IMR-90 (cell line): ENCODE data around the gene GCNT3. TPM values are rescaled to one million over a fixed set of nuclear protein-coding genes. Genes with fewer than 3 reads are reported as not detected.
A peak's percentile ranks its signal among the peaks of the same experiment; 100 is the strongest.

Source experiments
- ATAC-seq: fragments of 200-7000 bp; cut with Tn5 transposase; 2 replicates; pipeline ENCODE4 v1.9.1; 2020; ENCODE audit warnings: low read depth, mild to moderate bottlenecking, moderate library complexity
- BruUV-seq: library from RNA; stranded (reverse); fragments of 400-500 nt; replicated peaks from 2 replicates; lab custom pipeline; 2021; lab: Mats Ljungman, UMichigan
- CTCF ChIA-PET: fragments of 300-600 bp; formaldehyde crosslinking; extraction: SDS; loops from one replicate; lab custom pipeline; 2021; ENCODE audit warnings: antibody characterized with exemption; lab: Yijun Ruan, JAX
- POLR2A ChIA-PET: fragments of 300-600 bp; sonication (Branson Sonifier 250); formaldehyde crosslinking; loops from one replicate; lab custom pipeline; 2022; ENCODE audit warnings: antibody characterized with exemption; ENCODE audit not compliant: unreplicated experiment; lab: Charles Lee
- DNase-seq: peaks from one replicate; pipeline ENCODE4 v3.0.0; 2013
- H2AFZ ChIP-seq: replicated peaks from 2 replicates; pipeline ENCODE3; 2013; ENCODE audit warnings: low read length, mild to moderate bottlenecking; ENCODE audit not compliant: poor library complexity
- H2AK5ac ChIP-seq: 2 replicates; pipeline ENCODE4 v1.6.1; 2013; ENCODE audit warnings: low read depth, low read length, inconsistent platforms
- H2AK9ac ChIP-seq: replicated peaks from 2 replicates; pipeline ENCODE3; 2013; ENCODE audit warnings: mild to moderate bottlenecking, low read depth, low read length, moderate library complexity; ENCODE audit not compliant: poor library complexity
- H2BK120ac ChIP-seq: 2 replicates; pipeline ENCODE4 v1.6.1; 2013; ENCODE audit warnings: low read depth, low read length, inconsistent platforms
- H2BK15ac ChIP-seq: 3 replicates; pipeline ENCODE4 v1.6.1; 2013; ENCODE audit warnings: low read depth, low read length, inconsistent platforms
- H2BK20ac ChIP-seq: 2 replicates; pipeline ENCODE4 v1.6.1; 2013; ENCODE audit warnings: low read depth, mild to moderate bottlenecking, inconsistent platforms, low read length, moderate library complexity
- H2BK5ac ChIP-seq: 2 replicates; pipeline ENCODE4 v1.6.1; 2013; ENCODE audit warnings: mild to moderate bottlenecking, low read depth, low read length, inconsistent platforms; ENCODE audit not compliant: poor library complexity, severe bottlenecking
- H3K14ac ChIP-seq: replicated peaks from 2 replicates; pipeline ENCODE4 v1.6.1; 2013; ENCODE audit warnings: low read depth, low read length, inconsistent platforms
- H3K18ac ChIP-seq: 2 replicates; pipeline ENCODE4 v1.6.1; 2013; ENCODE audit warnings: low read depth, low read length, control low read depth
- H3K23ac ChIP-seq: 2 replicates; pipeline ENCODE4 v1.6.1; 2013; ENCODE audit warnings: low read depth, low read length, inconsistent platforms
- H3K27ac ChIP-seq: 2 replicates; pipeline ENCODE4 v1.5.1; 2013; ENCODE audit warnings: mild to moderate bottlenecking, control low read depth, low read length; ENCODE audit not compliant: insufficient read depth
- H3K27me3 ChIP-seq: 2 replicates; pipeline ENCODE4 v1.6.1; 2013; ENCODE audit warnings: low read length; ENCODE audit not compliant: control insufficient read depth, insufficient read depth
- H3K36me3 ChIP-seq: 2 replicates; pipeline ENCODE4 v1.6.1; 2013; ENCODE audit warnings: low read length, mixed read lengths; ENCODE audit not compliant: control insufficient read depth, insufficient read depth
- H3K4ac ChIP-seq: 2 replicates; pipeline ENCODE4 v1.6.1; 2013; ENCODE audit warnings: low read depth, low read length, inconsistent platforms
- H3K4me1 ChIP-seq: 2 replicates; pipeline ENCODE4 v1.6.1; 2013; ENCODE audit warnings: low read length, mixed read lengths; ENCODE audit not compliant: control insufficient read depth, insufficient read depth
- H3K4me2 ChIP-seq: 2 replicates; pipeline ENCODE4 v1.6.1; 2013; ENCODE audit warnings: low read depth, mild to moderate bottlenecking, control low read depth, low read length, moderate library complexity
- H3K4me3 ChIP-seq: 2 replicates; pipeline ENCODE4 v1.5.1; 2013; ENCODE audit warnings: low read depth, mild to moderate bottlenecking, control low read depth, low read length, moderate library complexity; ENCODE audit not compliant: insufficient read depth
- H3K56ac ChIP-seq: 2 replicates; pipeline ENCODE4 v1.6.1; 2013; ENCODE audit warnings: low read length, inconsistent platforms; ENCODE audit not compliant: insufficient read depth; ENCODE audit errors: extremely low read depth
- H3K79me1 ChIP-seq, 2 experiments: 2 replicates each; pipeline ENCODE4 v1.6.1; 2013; ENCODE audit warnings: low read length in 2 of 2, inconsistent platforms in 1 of 2, low read depth in 1 of 2
- H3K9ac ChIP-seq: 2 replicates; pipeline ENCODE4 v1.6.1; 2013; ENCODE audit warnings: low read depth, low read length, control low read depth
- H3K9me1 ChIP-seq: 2 replicates; pipeline ENCODE4 v1.6.1; 2013; ENCODE audit warnings: low read length, inconsistent platforms; ENCODE audit not compliant: insufficient read depth
- H3K9me3 ChIP-seq: 2 replicates; pipeline ENCODE4 v1.6.1; 2013; ENCODE audit warnings: low read length; ENCODE audit not compliant: control insufficient read depth, insufficient read depth
- H4K20me1 ChIP-seq: 2 replicates; pipeline ENCODE4 v1.6.1; 2013; ENCODE audit warnings: low read length, inconsistent platforms; ENCODE audit not compliant: insufficient read depth
- H4K5ac ChIP-seq: 2 replicates; pipeline ENCODE4 v1.6.1; 2013; ENCODE audit warnings: mild to moderate bottlenecking, low read depth, low read length, control low read depth
- H4K8ac ChIP-seq, 2 experiments: 2 replicates each; pipeline ENCODE4 v1.6.1; 2013; ENCODE audit warnings: low read depth in 2 of 2, low read length in 2 of 2, control low read depth in 1 of 2, inconsistent platforms in 1 of 2
- H4K91ac ChIP-seq: 2 replicates; pipeline ENCODE4 v1.6.1; 2013; ENCODE audit warnings: low read depth, low read length, inconsistent platforms; ENCODE audit not compliant: insufficient read depth
- MAFK ChIP-seq: IDR thresholded peaks from 2 replicates; pipeline ENCODE4 v1.6.1; 2012; ENCODE audit warnings: low read depth, low read length, improper control_type of control experiment
- RCOR1 ChIP-seq: IDR thresholded peaks from 2 replicates; pipeline ENCODE4 v1.6.1; 2012; ENCODE audit warnings: mild to moderate bottlenecking, low read length, improper control_type of control experiment; ENCODE audit not compliant: insufficient replicate concordance
- whole genome bisulfite sequencing, 2 experiments: methylation state at CpG; one replicate each; pipeline versions ENCODE4 v1.1.5 to v1.1.7; 2013; ENCODE audit warnings: missing lambda C conversion rate in 2 of 2; ENCODE audit not compliant: insufficient read length in 1 of 2; ENCODE audit errors: extremely low coverage in 2 of 2; 5-methylcytosine and 5-hydroxymethylcytosine counted together
- dilution Hi-C: fragments of 300-500 bp; cut with HindIII; formaldehyde crosslinking; loops from one replicate; pipeline ENCODE4 v1.14.3; 2018; ENCODE audit warnings: low sequenced_read_pairs; ENCODE audit not compliant: unreplicated experiment
- in situ Hi-C: fragments of 300-500 bp; cut with MboI; formaldehyde crosslinking; loops from 3 replicates; pipeline ENCODE4 v1.14.3; 2019; ENCODE audit warnings: low sequenced_read_pairs, inconsistent platforms, mixed read lengths
- intact Hi-C: fragments of 100-400 bp; cut with micrococcal nuclease; formaldehyde crosslinking; loops from 2 replicates; pipeline ENCODE4 v1.10.0; 2022
- polyA plus RNA-seq, 3 experiments: library from polyadenylated mRNA; depleted of rRNA; stranded (reverse); fragments of >200 nt; gene quantifications; 2 replicates each; pipeline ENCODE4 v1.2.3, GENCODE V29; 2012; ENCODE audit warnings: low replicate concordance in 1 of 3
- total RNA-seq: library from RNA; depleted of rRNA; stranded (reverse); fragments of >200 nt; gene quantifications from 2 replicates; pipeline ENCODE4 v1.2.3, GENCODE V29; 2012

The GCNT3 gene
- total and polyA plus RNA-seq, 2 of the 4 experiments (the other 2 are of a cell fraction), result not detected

GRCh38 chr15:59587085-59587826 lies 24.3 kb upstream of the GCNT3 start:
- Histone ChIP-seq H2BK120ac (no peak overlapping the region), H3K79me1 (no peaks in the 10 kb centered on the region), H2BK20ac (no peak overlapping the region), H2AK9ac (no peak overlapping the region), H3K9me1 (no peaks in the 10 kb centered on the region), H3K18ac (no peak overlapping the region), H3K4ac (no peak overlapping the region), H3K14ac (no peak overlapping the region), H3K56ac (no peak overlapping the region), H3K4me2 (no peak overlapping the region), H2AK5ac (no peak overlapping the region), H3K4me3 (no peak overlapping the region), H3K4me1 (no peaks in the 10 kb centered on the region), H2AFZ (no peak overlapping the region), H2BK15ac (no peak overlapping the region), H3K9ac (no peak overlapping the region), H3K27me3 (peaks cover 2% of the 10 kb centered on the region; the same call in 1 of the 2 replicates), H3K9me3 (no peaks in the 10 kb centered on the region), H4K8ac (no peak overlapping the region), H4K91ac (no peak overlapping the region), H3K36me3 (no peaks in the 10 kb centered on the region), H4K5ac (no peak overlapping the region), H2BK5ac (no peak overlapping the region), H3K23ac (no peak overlapping the region), H4K20me1 (no peaks in the 10 kb centered on the region), H3K27ac (no peak overlapping the region)
- in situ Hi-C loops, result no loop called here
- DNase-seq (no peak), ATAC-seq (no peak)
- CTCF ChIA-PET, result no interaction called here
- no CpG with 5 or more reads among the region's 3 CpGs for WGBS, 2 experiments
- dilution Hi-C loops, result no loop called here
- BruUV-seq, result no TSS peak
- TF ChIP-seq MAFK, result peak; percentile 27; the same call in 1 of the 2 replicates
- TF ChIP-seq RCOR1, result no peak
- intact Hi-C loops, result no loop called here
- POLR2A ChIA-PET, result no interaction called here
